ENCODE data around the gene GID8. TPM values are rescaled to one million over a fixed set of nuclear protein-coding genes. Genes with fewer than 3 reads are reported as not detected.

The GID8 gene
- total RNA-seq, 1 donor from 2014 or later, result 29.7 TPM

GRCh38 chr20:62961310-62961783 lies 23.4 kb downstream of the GID8 start:
- Mint-ChIP-seq H3K9me3 (ENCODE audit: low read depth) (no peaks in the 10 kb centered on the region), H3K4me3 (ENCODE audit: unreplicated experiment) (no peak overlapping the region), H3K27me3 (ENCODE audit: low read depth) (peaks cover 10% of the 10 kb centered on the region), H3K36me3 (ENCODE audit: low read depth) (no peaks in the 10 kb centered on the region), H3K4me1 (ENCODE audit: low read depth) (no peaks in the 10 kb centered on the region), H3K27ac (ENCODE audit: unreplicated experiment) (no peak overlapping the region)
- DNase-seq (ENCODE audit: low spot score), result no peak
- no peak for TF ChIP-seq CTCF (IDR thresholded peaks at IDR 0.05)

GRCh38 chr20:62961799-62962198 lies 23.9 kb downstream of the GID8 start:
- DNase-seq (ENCODE audit: low spot score), result no peak
- Mint-ChIP-seq H3K9me3 (ENCODE audit: low read depth) (no peaks in the 10 kb centered on the region), H3K4me1 (ENCODE audit: low read depth) (no peaks in the 10 kb centered on the region), H3K36me3 (ENCODE audit: low read depth) (no peaks in the 10 kb centered on the region), H3K4me3 (ENCODE audit: unreplicated experiment) (no peak overlapping the region), H3K27ac (ENCODE audit: unreplicated experiment) (no peak overlapping the region), H3K27me3 (ENCODE audit: low read depth) (peaks cover 10% of the 10 kb centered on the region)
- no peak for TF ChIP-seq CTCF (IDR thresholded peaks at IDR 0.05)

GRCh38 chr20:62962221-62962879 lies 24.4 kb downstream of the GID8 start:
- no peaks in the 10 kb centered on the region for H3K4me1 Mint-ChIP-seq (ENCODE audit: low read depth)
- no peak overlapping the region for H3K4me3 Mint-ChIP-seq (ENCODE audit: unreplicated experiment)
- no peaks in the 10 kb centered on the region for H3K36me3 Mint-ChIP-seq (ENCODE audit: low read depth)
- peaks cover 10% of the 10 kb centered on the region for H3K27me3 Mint-ChIP-seq (ENCODE audit: low read depth)
- TF ChIP-seq CTCF (IDR thresholded peaks at IDR 0.05), result no peak
- DNase-seq (ENCODE audit: low spot score), result no peak
- no peaks in the 10 kb centered on the region for H3K9me3 Mint-ChIP-seq (ENCODE audit: low read depth)
- H3K27ac Mint-ChIP-seq (ENCODE audit: unreplicated experiment), result no peak overlapping the region

GRCh38 chr20:62962891-62963613 lies 25.1 kb downstream of the GID8 start:
- no peak overlapping the region for H3K27ac Mint-ChIP-seq (ENCODE audit: unreplicated experiment)
- H3K27me3 Mint-ChIP-seq (ENCODE audit: low read depth), result peaks cover 10% of the 10 kb centered on the region
- no peaks in the 10 kb centered on the region for H3K4me1 Mint-ChIP-seq (ENCODE audit: low read depth)
- TF ChIP-seq CTCF (IDR thresholded peaks at IDR 0.05), result no peak
- no peak overlapping the region for H3K4me3 Mint-ChIP-seq (ENCODE audit: unreplicated experiment)
- no peaks in the 10 kb centered on the region for H3K9me3 Mint-ChIP-seq (ENCODE audit: low read depth)
- no peaks in the 10 kb centered on the region for H3K36me3 Mint-ChIP-seq (ENCODE audit: low read depth)
- DNase-seq (ENCODE audit: low spot score), result no peak

GRCh38 chr20:62963614-62964397 lies 25.9 kb downstream of the GID8 start:
- no peak overlapping the region for H3K4me3 Mint-ChIP-seq (ENCODE audit: unreplicated experiment)
- no peak for DNase-seq (ENCODE audit: low spot score)
- H3K27ac Mint-ChIP-seq (ENCODE audit: unreplicated experiment), result no peak overlapping the region
- H3K36me3 Mint-ChIP-seq (ENCODE audit: low read depth), result no peaks in the 10 kb centered on the region
- no peaks in the 10 kb centered on the region for H3K4me1 Mint-ChIP-seq (ENCODE audit: low read depth)
- no peaks in the 10 kb centered on the region for H3K9me3 Mint-ChIP-seq (ENCODE audit: low read depth)
- no peak for TF ChIP-seq CTCF (IDR thresholded peaks at IDR 0.05)
- H3K27me3 Mint-ChIP-seq (ENCODE audit: low read depth), result peaks cover 10% of the 10 kb centered on the region

All from chondrocyte (in vitro differentiated cells).